Right lobe of liver (tissue), 4 donors: ENCODE measurements around the gene CD101.

Experiments
- POLR2A ChIP-seq: fragments of 450-650 bp; IDR thresholded peaks from one replicate; pipeline ENCODE4 v1.6.1; 2017; ENCODE audit warnings: antibody characterized with exemption, mild to moderate bottlenecking
- TF ChIP-seq, protein P1 (sequence below), 4 donors: fragments of 200-600 bp in 3 of 4; fragments of 450-650 bp in 1 of 4; IDR thresholded peaks; one replicate each; pipeline versions ENCODE4 v1.5.1 to v1.8.0; 2016 to 2022; ENCODE audit warnings: antibody characterized with exemption in 4 of 4, mild to moderate bottlenecking in 2 of 4
- donor health status: DM: no; HTN: no; CAD: no.
- donor health status: DM: no; HTN: no; CAD: no.
- donor health status: DM: no; HTN: yes; CAD: no.

DNA sequence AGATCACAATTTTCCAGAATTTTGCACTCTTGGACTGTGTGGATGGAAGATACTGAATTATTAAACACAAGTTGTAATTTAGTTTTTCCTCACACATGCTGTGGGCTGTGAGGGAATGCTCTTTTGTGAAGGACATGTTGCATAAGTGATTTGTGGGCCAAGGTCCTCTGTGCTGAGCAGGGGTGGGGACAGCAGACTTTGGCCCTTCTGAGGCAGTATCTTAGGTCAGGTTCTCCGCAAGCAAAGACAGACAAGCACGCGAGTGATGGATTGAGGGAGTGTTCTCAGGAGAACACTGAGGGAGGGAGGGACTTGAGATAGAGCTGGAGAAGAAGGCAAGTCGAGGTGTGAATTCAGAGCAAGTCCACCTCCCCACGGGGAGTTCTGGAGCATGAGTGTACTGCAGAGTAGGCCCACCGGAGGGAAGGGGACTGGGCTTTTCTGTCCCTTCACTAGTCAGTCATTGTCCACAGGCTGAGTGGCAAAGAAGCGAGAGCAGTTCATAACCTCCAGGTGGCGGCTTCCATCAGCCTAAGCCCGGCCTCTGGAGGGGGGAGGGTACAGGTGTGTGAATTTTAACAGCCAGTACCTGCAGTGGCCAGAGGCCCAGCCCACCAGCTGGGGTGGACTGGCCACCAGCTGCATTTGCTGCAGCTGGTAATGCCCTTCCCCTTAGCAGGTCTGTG is 19.1 kb upstream of the CD101 start:
- no peak for TF ChIP-seq POLR2A
- TF ChIP-seq, protein P1, sequence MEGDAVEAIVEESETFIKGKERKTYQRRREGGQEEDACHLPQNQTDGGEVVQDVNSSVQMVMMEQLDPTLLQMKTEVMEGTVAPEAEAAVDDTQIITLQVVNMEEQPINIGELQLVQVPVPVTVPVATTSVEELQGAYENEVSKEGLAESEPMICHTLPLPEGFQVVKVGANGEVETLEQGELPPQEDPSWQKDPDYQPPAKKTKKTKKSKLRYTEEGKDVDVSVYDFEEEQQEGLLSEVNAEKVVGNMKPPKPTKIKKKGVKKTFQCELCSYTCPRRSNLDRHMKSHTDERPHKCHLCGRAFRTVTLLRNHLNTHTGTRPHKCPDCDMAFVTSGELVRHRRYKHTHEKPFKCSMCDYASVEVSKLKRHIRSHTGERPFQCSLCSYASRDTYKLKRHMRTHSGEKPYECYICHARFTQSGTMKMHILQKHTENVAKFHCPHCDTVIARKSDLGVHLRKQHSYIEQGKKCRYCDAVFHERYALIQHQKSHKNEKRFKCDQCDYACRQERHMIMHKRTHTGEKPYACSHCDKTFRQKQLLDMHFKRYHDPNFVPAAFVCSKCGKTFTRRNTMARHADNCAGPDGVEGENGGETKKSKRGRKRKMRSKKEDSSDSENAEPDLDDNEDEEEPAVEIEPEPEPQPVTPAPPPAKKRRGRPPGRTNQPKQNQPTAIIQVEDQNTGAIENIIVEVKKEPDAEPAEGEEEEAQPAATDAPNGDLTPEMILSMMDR (IDR thresholded peaks at IDR 0.05), result no peak
